AG04450 (cell line): ENCODE data around the gene PREB. TPM values are rescaled to one million over a fixed set of nuclear protein-coding genes. Genes with fewer than 3 reads are reported as not detected.

Experiments used
- CTCF ChIA-PET: fragments of 300-600, 350-600 bp; formaldehyde crosslinking; extraction: SDS; loops from one replicate; lab custom pipeline; 2022; ENCODE audit warnings: antibody characterized with exemption, inconsistent platforms; lab: Charles Lee
- POLR2A ChIA-PET: fragments of 350-600 bp; formaldehyde crosslinking; extraction: SDS; loops from one replicate; lab custom pipeline; 2021; ENCODE audit warnings: antibody characterized with exemption, inconsistent platforms; lab: Yijun Ruan, JAX
- DNase-seq: peaks from one replicate; pipeline ENCODE4 v3.0.0-alpha.2; 2011; ENCODE audit warnings: low read depth, low spot score
- H3K27ac ChIP-seq: one replicate; pipeline ENCODE4 v1.5.1; 2012; ENCODE audit warnings: low read depth, low read length, control low read depth
- H3K27me3 ChIP-seq: one replicate; pipeline ENCODE4 v1.6.0; 2012; ENCODE audit warnings: low read length; ENCODE audit not compliant: control insufficient read depth, insufficient read depth
- H3K4me3 ChIP-seq: 2 replicates; pipeline ENCODE4 v1.5.1; 2011; ENCODE audit warnings: mild to moderate bottlenecking, low read depth, low read length, control low read depth
- H3K9me3 ChIP-seq: 2 replicates; pipeline ENCODE4 v1.5.1; 2012; ENCODE audit warnings: low read length; ENCODE audit not compliant: control insufficient read depth, insufficient read depth
- polyA plus RNA-seq: library from polyadenylated mRNA; depleted of rRNA; stranded (reverse); fragments of >200 nt; gene quantifications from 2 replicates; pipeline ENCODE4 v1.2.3, GENCODE V29; 2011
- TF ChIP-seq, protein P1 (sequence below): IDR thresholded peaks from 2 replicates; pipeline ENCODE4 v1.5.1; 2011; ENCODE audit warnings: low read depth, low read length, control low read depth, inconsistent platforms

The PREB gene
- polyA plus RNA-seq, 1 experiment: 44.9 TPM

DNA sequence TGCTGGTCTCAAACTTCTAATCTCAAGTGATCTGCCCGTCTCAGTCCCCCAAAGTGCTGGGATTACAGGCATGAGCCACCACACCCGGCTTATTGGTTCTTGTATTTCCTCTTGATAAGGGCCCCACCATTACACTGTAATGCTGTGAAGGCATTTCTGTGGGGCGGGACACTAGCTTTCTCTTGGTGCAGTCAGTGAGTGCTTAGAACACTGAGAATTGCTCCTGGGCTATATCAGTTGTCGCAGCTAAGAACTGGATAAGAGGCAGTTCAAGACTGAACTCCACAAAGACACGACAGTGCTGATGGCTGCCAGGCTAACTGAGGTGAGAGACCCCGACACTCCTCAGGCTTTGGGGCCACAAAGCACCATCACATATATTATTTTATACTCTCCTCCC is 45.8 kb downstream of the PREB start:
- no peak overlapping the region for H3K27ac ChIP-seq
- no peaks in the 10 kb centered on the region for H3K27me3 ChIP-seq
- POLR2A ChIA-PET: interaction anchor here (0.9 to 1.4 kb wide), 2 partner anchors 17 to 20 kb away, joined by 3 to 5 read pairs; partner anchors contain the start of gene OST4
- H3K9me3 ChIP-seq: no peaks in the 10 kb centered on the region
- H3K4me3 ChIP-seq: no peak overlapping the region
- no peak for DNase-seq
- TF ChIP-seq, protein P1, sequence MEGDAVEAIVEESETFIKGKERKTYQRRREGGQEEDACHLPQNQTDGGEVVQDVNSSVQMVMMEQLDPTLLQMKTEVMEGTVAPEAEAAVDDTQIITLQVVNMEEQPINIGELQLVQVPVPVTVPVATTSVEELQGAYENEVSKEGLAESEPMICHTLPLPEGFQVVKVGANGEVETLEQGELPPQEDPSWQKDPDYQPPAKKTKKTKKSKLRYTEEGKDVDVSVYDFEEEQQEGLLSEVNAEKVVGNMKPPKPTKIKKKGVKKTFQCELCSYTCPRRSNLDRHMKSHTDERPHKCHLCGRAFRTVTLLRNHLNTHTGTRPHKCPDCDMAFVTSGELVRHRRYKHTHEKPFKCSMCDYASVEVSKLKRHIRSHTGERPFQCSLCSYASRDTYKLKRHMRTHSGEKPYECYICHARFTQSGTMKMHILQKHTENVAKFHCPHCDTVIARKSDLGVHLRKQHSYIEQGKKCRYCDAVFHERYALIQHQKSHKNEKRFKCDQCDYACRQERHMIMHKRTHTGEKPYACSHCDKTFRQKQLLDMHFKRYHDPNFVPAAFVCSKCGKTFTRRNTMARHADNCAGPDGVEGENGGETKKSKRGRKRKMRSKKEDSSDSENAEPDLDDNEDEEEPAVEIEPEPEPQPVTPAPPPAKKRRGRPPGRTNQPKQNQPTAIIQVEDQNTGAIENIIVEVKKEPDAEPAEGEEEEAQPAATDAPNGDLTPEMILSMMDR: no peak
- CTCF ChIA-PET: interaction anchor here (0.6 to 1.0 kb wide), 2 partner anchors 45 to 103 kb away, joined by 3 read pairs; no protein-coding TSS in a partner anchor

DNA sequence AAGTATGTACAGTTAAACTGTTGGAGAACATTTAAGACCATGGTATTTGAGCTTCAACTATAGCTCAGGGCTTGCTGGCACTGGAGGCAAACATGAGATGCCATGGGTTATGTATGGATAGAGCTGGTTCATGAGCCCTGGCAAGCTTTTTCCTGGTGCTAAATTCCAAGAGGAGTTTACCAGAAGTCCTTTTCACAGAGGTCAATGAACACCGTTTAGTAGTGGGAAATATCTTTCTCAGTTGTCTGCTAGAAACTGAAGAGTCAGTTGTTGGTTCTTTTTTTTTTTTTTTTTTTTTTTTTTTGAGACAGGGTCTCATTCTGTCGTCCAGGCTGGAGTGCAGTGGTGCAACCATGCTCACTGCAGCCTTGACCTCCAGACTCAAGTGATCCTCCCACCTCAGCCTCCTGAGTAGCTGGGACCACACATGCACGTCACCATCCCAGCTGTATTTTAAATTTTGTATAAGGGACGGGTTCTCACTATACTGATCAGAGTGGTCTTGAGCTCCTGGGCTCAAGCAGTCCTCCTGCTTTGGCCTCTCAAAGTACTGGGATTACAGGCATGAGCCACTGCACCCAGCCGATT is 46.5 kb downstream of the PREB start:
- TF ChIP-seq, protein P1: no peak
- DNase-seq: no peak
- Histone ChIP-seq H3K9me3 (no peaks in the 10 kb centered on the region), H3K27ac (no peak overlapping the region), H3K27me3 (no peaks in the 10 kb centered on the region), H3K4me3 (no peak overlapping the region)
- POLR2A ChIA-PET: interaction anchor here (0.8 to 7.7 kb wide), 4 partner anchors 20 to 230 kb away, joined by 3 to 53 read pairs (median 7); partner anchors contain the start of gene AGBL5
- CTCF ChIA-PET: interaction anchor here (0.6 to 1.5 kb wide), 7 partner anchors 36 to 215 kb away, joined by 3 to 6 read pairs (median 4); no protein-coding TSS in a partner anchor

DNA sequence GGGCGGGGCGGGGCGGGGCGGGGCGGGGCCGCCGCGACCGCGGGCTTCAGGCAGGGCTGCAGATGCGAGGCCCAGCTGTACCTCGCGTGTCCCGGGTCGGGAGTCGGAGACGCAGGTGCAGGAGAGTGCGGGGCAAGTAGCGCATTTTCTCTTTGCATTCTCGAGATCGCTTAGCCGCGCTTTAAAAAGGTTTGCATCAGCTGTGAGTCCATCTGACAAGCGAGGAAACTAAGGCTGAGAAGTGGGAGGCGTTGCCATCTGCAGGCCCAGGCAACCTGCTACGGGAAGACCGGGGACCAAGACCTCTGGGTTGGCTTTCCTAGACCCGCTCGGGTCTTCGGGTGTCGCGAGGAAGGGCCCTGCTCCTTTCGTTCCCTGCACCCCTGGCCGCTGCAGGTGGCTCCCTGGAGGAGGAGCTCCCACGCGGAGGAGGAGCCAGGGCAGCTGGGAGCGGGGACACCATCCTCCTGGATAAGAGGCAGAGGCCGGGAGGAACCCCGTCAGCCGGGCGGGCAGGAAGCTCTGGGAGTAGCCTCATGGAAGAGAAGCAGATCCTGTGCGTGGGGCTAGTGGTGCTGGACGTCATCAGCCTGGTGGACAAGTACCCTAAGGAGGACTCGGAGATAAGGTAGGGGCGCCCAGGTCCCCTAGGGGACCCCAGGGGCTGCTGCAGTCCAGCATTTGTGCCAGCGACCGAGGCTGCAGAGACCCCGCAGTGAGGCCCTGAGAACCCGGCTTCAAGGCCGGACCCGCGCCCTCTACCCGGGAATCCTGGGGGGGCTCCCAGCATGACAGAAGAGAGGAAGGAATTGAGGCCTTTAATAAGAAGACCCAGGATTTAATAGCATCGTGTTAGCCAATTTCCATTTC is 47.5 kb downstream of the PREB start, which contains the start of gene KHK:
Gene KHK, plus strand, starts transcription at position 49 of the 870 bp plus-strand sequence. Its CDS starts 488 bp downstream, at position 537.
- Histone ChIP-seq H3K27me3 (no peaks in the 10 kb centered on the region), H3K27ac (no peak within 1 kb of the TSS), H3K4me3 (peak within 1 kb of the TSS; percentile 52), H3K9me3 (no peaks in the 10 kb centered on the region; the same call in 1 of the 2 replicates)
- no peak for DNase-seq
- CTCF ChIA-PET: interaction anchor here (0.7 to 1.5 kb wide), 9 partner anchors 9 to 196 kb away, joined by 3 to 6 read pairs (median 5); no protein-coding TSS in a partner anchor
- TF ChIP-seq, protein P1: no peak
- POLR2A ChIA-PET: interaction anchor here (0.5 to 7.7 kb wide), 6 partner anchors 14 to 231 kb away, joined by 3 to 53 read pairs (median 4); partner anchors contain the start of gene AGBL5

DNA sequence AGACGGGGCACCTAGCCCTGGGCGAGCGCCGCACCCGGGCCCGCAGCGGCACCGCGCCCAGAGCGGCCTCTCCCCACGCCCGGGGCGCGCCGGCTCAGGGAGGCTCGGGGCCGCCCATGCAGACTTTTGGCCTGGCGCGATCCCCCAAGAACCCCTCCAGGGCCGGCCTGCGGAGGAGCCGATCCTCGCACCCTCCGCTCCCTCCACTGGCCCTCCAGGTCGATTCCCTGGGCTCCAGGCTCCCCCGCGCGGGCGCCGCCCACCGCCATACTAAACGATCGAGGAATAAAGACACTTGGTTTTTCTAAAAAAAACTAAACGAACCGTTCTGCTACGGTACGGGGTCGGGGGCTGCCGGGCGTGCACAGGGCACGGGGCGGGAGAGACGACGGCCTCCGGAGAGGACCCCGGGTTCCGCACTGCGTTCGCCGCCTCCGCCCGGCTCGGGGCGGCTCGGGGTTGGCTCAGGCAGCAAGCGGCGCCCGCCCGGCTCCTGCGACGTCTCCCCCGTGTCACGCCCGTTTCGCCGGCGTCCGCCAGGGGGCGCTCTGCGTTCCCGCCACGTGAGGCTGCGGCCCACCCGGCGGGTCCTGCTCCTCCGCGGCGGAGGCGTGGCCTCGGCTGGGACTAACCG is 48.2 kb downstream of the PREB start:
- TF ChIP-seq, protein P1: peak; percentile 64
- peak; percentile 74 for DNase-seq
- ChIA-PET CTCF (interaction anchor here (0.7 to 1.5 kb wide), 5 partner anchors 10 to 197 kb away, joined by 3 to 6 read pairs (median 5); no protein-coding TSS in a partner anchor), POLR2A (interaction anchor here (0.9 to 7.7 kb wide), 4 partner anchors 13 to 34 kb away, joined by 3 to 53 read pairs (median 4); partner anchors contain the start of gene AGBL5)
- Histone ChIP-seq H3K27me3 (no peaks in the 10 kb centered on the region), H3K9me3 (no peaks in the 10 kb centered on the region; the same call in 1 of the 2 replicates), H3K4me3 (peak overlapping the region; percentile 49), H3K27ac (no peak overlapping the region)
